ENCODE data around the gene DAPK2.

DAPK2 gene

GRCh38 chr15:63861946-63862517, 184.3 kb downstream of the DAPK2 start:
- no peak for DNase-seq (ENCODE audit: low read depth)
- no peak overlapping the region for H3K4me3 ChIP-seq (ENCODE audit: low read depth, low read length)
- in situ Hi-C loops (cut with HindIII; ENCODE audit: low sequenced_read_pairs): no loop called here
- TF ChIP-seq, protein P1, sequence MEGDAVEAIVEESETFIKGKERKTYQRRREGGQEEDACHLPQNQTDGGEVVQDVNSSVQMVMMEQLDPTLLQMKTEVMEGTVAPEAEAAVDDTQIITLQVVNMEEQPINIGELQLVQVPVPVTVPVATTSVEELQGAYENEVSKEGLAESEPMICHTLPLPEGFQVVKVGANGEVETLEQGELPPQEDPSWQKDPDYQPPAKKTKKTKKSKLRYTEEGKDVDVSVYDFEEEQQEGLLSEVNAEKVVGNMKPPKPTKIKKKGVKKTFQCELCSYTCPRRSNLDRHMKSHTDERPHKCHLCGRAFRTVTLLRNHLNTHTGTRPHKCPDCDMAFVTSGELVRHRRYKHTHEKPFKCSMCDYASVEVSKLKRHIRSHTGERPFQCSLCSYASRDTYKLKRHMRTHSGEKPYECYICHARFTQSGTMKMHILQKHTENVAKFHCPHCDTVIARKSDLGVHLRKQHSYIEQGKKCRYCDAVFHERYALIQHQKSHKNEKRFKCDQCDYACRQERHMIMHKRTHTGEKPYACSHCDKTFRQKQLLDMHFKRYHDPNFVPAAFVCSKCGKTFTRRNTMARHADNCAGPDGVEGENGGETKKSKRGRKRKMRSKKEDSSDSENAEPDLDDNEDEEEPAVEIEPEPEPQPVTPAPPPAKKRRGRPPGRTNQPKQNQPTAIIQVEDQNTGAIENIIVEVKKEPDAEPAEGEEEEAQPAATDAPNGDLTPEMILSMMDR (IDR thresholded peaks at IDR 0.05; ENCODE audit: low read depth, low read length, missing control alignments): no peak

- TF ChIP-seq, protein P1 (IDR thresholded peaks at IDR 0.05; ENCODE audit: low read depth, low read length, missing control alignments): no peak
- H3K4me3 ChIP-seq (ENCODE audit: low read depth, low read length): no peak overlapping the region
- in situ Hi-C loops (cut with HindIII; ENCODE audit: low sequenced_read_pairs): no loop called here
- no peak for DNase-seq (ENCODE audit: low read depth)
These were observed 185.7 kb downstream of the DAPK2 start for GRCh38 chr15:63860555-63860954.

GRCh38 chr15:63860155-63860554, 186.1 kb downstream of the DAPK2 start:
- TF ChIP-seq, protein P1 (IDR thresholded peaks at IDR 0.05; ENCODE audit: low read depth, low read length, missing control alignments): no peak
- in situ Hi-C loops (cut with HindIII; ENCODE audit: low sequenced_read_pairs): no loop called here
- DNase-seq (ENCODE audit: low read depth): no peak
- no peak overlapping the region for H3K4me3 ChIP-seq (ENCODE audit: low read depth, low read length)

GRCh38 chr15:63858881-63859280, 187.4 kb downstream of the DAPK2 start:
- H3K4me3 ChIP-seq (ENCODE audit: low read depth, low read length): no peak overlapping the region
- DNase-seq (ENCODE audit: low read depth): no peak
- in situ Hi-C loops (cut with HindIII; ENCODE audit: low sequenced_read_pairs): no loop called here
- TF ChIP-seq, protein P1 (IDR thresholded peaks at IDR 0.05; ENCODE audit: low read depth, low read length, missing control alignments): no peak

- H3K4me3 ChIP-seq (ENCODE audit: low read depth, low read length): no peak overlapping the region
- TF ChIP-seq, protein P1 (IDR thresholded peaks at IDR 0.05; ENCODE audit: low read depth, low read length, missing control alignments): no peak
- no peak for DNase-seq (ENCODE audit: low read depth)
- in situ Hi-C loops (cut with HindIII; ENCODE audit: low sequenced_read_pairs): no loop called here
These were observed 187.8 kb downstream of the DAPK2 start for GRCh38 chr15:63858448-63858847.

DNA sequence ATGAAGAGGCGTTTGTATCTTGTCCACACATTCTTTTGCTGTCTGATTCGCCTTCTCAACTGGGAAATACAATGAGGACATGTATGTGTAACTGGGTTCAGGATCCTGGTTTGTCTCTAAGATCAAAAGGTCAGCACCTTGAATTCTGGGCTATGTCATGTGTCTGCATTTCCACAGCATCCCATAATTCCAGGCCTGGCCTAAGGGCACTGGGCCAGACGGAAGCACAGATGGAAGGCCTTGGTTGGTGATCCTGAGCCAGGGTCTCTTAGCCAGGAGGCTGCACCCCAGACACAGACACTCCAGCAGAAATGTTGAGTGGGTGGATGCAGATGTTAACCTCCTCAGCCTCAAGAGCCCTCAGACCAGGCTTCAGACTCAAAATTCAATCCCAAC, 188.8 kb downstream of the DAPK2 start:
- in situ Hi-C loops (cut with HindIII; ENCODE audit: low sequenced_read_pairs): no loop called here
- DNase-seq (ENCODE audit: low read depth): no peak
- H3K4me3 ChIP-seq (ENCODE audit: low read depth, low read length): no peak overlapping the region
- TF ChIP-seq, protein P1 (IDR thresholded peaks at IDR 0.05; ENCODE audit: low read depth, low read length, missing control alignments): no peak

Measured in astrocyte of the cerebellum (primary cell).